ENCODE results near the gene C1orf21. TPM values are rescaled to one million over a fixed set of nuclear protein-coding genes. Genes with fewer than 3 reads are reported as not detected.

C1orf21 gene
- total RNA-seq, 2 donors from 2014 or later: 10.4 to 15.2 TPM

GRCh38 chr1:184393962-184394361, 7.1 kb downstream of the C1orf21 start:
- H3K27me3 ChIP-seq (replicated peaks; ENCODE audit: insufficient read depth): no peaks in the 10 kb centered on the region
- no peak for TF ChIP-seq CTCF (IDR thresholded peaks at IDR 0.05)
- no peak for DNase-seq (ENCODE audit: low spot score)
- H3K9me3 ChIP-seq: no peaks in the 10 kb centered on the region
- no peak overlapping the region for H3K4me3 ChIP-seq
- H3K36me3 ChIP-seq: no peaks in the 10 kb centered on the region
- ATAC-seq (ENCODE audit: insufficient number of reproducible peaks, low FRiP score, low read depth): peak; percentile 26
- peaks cover 2 to 12% of the 10 kb centered on the region in 2 donors for H3K4me1 ChIP-seq (ENCODE audit: control insufficient read depth in 1 of 2, low read depth in 2 of 2)
- peak overlapping the region in 1 of 2 donors; percentile 14 for H3K27ac ChIP-seq

DNA sequence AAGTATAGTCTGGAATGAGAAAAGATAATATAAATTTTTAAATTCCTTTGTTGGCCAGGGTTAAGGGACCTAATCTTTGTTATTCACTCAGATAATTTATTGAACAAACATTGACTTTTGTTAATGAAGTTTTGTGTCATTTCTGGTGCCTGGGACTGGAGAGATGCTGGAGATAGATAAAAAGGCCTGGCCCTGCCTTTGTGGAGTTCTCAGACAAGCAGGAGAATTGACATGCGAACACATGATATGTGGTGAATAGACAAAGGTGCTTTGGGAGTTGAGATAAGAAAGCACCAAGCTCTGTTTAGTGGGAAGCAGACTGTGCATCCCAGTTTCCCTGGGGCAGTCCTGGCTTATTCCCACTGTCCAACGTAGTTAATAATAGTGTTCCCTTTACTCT, 8.5 kb downstream of the C1orf21 start:
- H3K4me1 ChIP-seq (ENCODE audit: control insufficient read depth in 1 of 2, low read depth in 2 of 2): peaks cover 0 to 12% of the 10 kb centered on the region in 2 donors

GRCh38 chr1:184395937-184396480, 9.2 kb downstream of the C1orf21 start:
- Histone ChIP-seq H3K36me3 (no peaks in the 10 kb centered on the region), H3K4me1 (ENCODE audit: control insufficient read depth in 1 of 2, low read depth in 2 of 2) (peaks cover 0 to 12% of the 10 kb centered on the region in 2 donors), H3K9me3 (no peaks in the 10 kb centered on the region), H3K27me3 (replicated peaks; ENCODE audit: insufficient read depth) (no peaks in the 10 kb centered on the region), H3K4me3 (no peak overlapping the region), H3K27ac (no peak overlapping the region)
- no peak for DNase-seq (ENCODE audit: low spot score)
- no peak for TF ChIP-seq CTCF (IDR thresholded peaks at IDR 0.05)
- ATAC-seq (ENCODE audit: insufficient number of reproducible peaks, low FRiP score, low read depth): no peak

More for the DNA sequence above, 8.5 kb downstream of the C1orf21 start:
- Histone ChIP-seq H3K27me3 (replicated peaks; ENCODE audit: insufficient read depth) (no peaks in the 10 kb centered on the region), H3K27ac (no peak overlapping the region), H3K9me3 (no peaks in the 10 kb centered on the region), H3K4me3 (no peak overlapping the region), H3K36me3 (no peaks in the 10 kb centered on the region)
- ATAC-seq (ENCODE audit: insufficient number of reproducible peaks, low FRiP score, low read depth) (no peak), DNase-seq (ENCODE audit: low spot score) (no peak)
- TF ChIP-seq CTCF (IDR thresholded peaks at IDR 0.05): no peak

GRCh38 chr1:184399192-184399847, 12.5 kb downstream of the C1orf21 start:
- H3K4me1 ChIP-seq (ENCODE audit: control insufficient read depth in 1 of 2, low read depth in 2 of 2): peaks cover 0 to 1% of the 10 kb centered on the region in 2 donors
- no peak for TF ChIP-seq CTCF (IDR thresholded peaks at IDR 0.05)
- no peak overlapping the region for H3K27ac ChIP-seq
- H3K4me3 ChIP-seq: no peak overlapping the region
- H3K27me3 ChIP-seq (replicated peaks; ENCODE audit: insufficient read depth): no peaks in the 10 kb centered on the region
- no peaks in the 10 kb centered on the region for H3K36me3 ChIP-seq
- ATAC-seq (ENCODE audit: insufficient number of reproducible peaks, low FRiP score, low read depth): no peak
- no peak for DNase-seq (ENCODE audit: low spot score)
- no peaks in the 10 kb centered on the region for H3K9me3 ChIP-seq

DNA sequence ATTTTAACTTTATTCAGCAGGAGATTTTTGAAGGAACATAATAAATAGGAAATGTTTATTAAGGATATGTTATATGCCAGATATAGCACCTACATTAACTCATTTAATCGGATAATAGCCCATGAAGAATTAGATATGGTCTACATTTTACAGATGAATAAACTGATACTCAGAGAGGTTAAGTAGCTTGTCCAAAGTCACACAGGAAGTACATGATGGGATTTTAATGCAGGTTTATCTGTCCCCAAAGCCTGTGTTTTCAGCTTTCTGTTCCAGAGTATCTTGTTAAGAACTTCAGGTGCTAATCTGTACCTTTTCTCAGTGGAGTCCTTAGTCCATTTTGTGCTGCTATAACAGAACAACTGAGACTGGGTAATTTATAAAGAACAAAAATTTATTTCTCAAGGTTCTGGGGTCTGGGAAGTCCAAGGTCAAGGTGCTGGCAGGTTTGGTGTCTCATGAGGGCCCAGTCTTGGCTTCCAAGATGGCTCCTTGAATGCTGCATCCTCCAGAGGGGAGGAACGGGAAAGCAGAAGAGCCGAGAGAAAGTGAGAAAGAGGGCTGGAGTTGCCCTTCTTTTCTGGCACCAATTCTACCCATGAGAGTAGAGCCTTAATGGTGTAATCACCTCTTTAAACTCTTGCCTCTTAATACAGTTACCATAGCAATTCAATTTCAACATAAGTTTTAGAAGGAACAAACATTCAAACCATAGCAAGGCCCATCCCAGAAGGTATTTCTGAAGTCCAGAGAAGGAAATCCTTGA, 17.3 kb downstream of the C1orf21 start:
- ATAC-seq (ENCODE audit: insufficient number of reproducible peaks, low FRiP score, low read depth): no peak

More for the DNA sequence above, 17.3 kb downstream of the C1orf21 start:
- Histone ChIP-seq H3K4me3 (no peak overlapping the region), H3K27me3 (replicated peaks; ENCODE audit: insufficient read depth) (no peaks in the 10 kb centered on the region), H3K36me3 (no peaks in the 10 kb centered on the region), H3K4me1 (ENCODE audit: control insufficient read depth in 1 of 2, low read depth in 2 of 2) (peaks cover 0 to 14% of the 10 kb centered on the region in 2 donors), H3K9me3 (no peaks in the 10 kb centered on the region), H3K27ac (no peak overlapping the region)
- TF ChIP-seq CTCF (IDR thresholded peaks at IDR 0.05): no peak
- no peak for DNase-seq (ENCODE audit: low spot score)
